NCI-H1105 (cell line): ENCODE results near the gene LYRM4.

Source experiments
- DNase-seq: peaks from one replicate; lab custom pipeline; 2025; lab: John Stamatoyannopoulos, UW

LYRM4 gene

GRCh38 chr6:5260661-5261544 is at the start of gene LYRM4, which contains the start of gene FARS2:
Gene LYRM4 (minus strand): TSS chr6:5260950. CDS start chr6:5260733, 217 bp downstream.
Gene FARS2 (plus strand): TSS chr6:5261513.
- DNase-seq, result peak; percentile 91

DNA sequence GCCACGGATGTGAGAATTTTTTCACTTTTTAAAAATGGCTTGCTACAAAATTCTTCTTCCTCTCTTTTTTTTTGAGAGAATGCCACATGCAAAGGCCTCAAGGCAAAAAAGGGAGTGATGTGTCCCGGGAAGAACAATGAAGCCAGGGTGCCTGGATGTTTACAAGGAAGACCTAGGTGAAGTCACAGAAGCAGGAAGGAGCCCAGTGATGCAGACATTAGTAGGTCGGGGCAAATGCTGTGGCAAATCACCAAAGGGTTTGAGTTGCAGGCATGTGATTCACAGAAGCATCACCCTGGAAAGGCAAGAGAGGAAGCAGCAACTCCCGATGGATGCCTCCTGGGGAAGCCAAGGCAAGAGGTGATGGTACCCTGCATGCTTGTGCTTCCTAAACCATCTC is 47.3 kb upstream of the LYRM4 start:
- DNase-seq, result no peak

- DNase-seq, result no peak
Measured at GRCh38 chr6:5307058-5307457, 46.3 kb upstream of the LYRM4 start.

DNA sequence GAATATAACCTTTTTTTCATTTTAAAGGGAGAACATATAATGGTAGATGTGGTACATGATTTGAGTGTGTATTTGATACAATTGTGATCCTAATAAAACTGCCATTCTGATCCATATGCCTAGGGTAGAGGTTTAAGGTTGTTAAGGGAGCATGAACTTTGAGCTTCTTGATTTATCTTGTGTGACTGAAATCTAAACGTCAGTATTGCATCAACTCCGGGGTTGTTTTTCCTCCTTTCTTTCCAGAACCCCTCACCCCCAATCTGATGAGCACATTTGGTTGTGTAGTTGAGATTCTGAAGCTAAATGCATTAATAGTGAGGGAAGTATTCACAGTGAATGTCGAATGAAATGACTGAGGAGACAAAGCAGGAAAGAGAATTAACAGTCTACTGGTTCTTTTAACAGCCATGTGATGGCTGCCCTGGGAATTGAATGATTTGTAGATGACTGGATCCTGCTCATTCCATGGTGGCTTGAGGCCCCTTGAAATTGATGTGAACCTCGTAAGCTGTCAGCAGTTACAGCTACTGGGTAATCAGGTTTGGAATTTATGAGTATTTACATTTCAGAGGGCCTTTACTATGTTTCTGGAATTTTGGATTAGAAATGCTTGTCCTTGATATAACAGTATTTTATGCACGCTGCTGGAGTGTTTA is 45.3 kb upstream of the LYRM4 start:
- no peak for DNase-seq

DNA sequence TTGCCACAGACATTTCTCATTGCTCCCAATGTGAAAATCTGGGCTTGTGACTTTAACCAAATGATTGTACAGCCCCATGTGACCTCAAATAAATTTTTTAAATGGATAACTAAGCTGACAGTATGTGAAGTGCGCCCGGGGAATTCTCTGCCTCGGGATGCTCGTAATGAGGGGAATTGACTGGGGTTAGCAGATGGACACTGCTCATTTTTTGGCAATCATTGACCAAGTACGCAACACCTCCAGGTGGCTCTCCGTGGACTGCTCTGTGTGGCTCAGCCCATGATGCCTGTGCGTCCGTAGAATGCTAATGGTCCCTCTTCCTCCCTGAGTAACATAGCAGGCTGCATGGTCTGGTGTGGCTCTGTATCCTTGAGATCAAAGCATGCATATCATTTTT is 42.9 kb upstream of the LYRM4 start:
- no peak for DNase-seq

- DNase-seq, result no peak
Measured at GRCh38 chr6:5302995-5303622, 42.4 kb upstream of the LYRM4 start.

GRCh38 chr6:5302220-5302946 is 41.6 kb upstream of the LYRM4 start:
- DNase-seq, result no peak

DNA sequence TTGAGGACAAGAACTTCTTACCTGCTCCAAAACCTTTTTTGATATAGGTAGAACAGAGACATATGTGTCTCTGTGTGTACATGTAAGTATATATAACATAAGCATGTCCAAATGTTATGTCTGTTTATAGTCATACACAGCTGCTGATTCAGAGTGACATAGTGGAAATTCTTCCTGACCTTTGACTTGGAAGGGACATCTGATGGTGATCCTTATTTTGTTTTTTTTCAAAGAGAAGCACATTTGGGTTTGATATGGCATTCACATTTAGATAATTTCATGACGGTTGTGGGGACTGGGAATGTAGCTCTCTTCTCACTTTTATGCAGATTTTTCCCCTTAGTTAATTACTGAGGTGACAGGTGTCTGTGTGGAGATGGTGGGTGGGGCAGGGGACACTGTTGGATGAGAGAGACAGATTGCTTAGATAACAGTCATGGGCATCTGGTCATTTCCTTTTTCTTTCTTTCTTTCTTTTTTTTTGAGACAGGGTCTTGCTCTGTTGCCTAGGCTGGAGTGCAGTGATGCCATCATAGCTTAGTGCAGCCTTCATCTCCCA is 39.5 kb upstream of the LYRM4 start:
- no peak for DNase-seq

DNA sequence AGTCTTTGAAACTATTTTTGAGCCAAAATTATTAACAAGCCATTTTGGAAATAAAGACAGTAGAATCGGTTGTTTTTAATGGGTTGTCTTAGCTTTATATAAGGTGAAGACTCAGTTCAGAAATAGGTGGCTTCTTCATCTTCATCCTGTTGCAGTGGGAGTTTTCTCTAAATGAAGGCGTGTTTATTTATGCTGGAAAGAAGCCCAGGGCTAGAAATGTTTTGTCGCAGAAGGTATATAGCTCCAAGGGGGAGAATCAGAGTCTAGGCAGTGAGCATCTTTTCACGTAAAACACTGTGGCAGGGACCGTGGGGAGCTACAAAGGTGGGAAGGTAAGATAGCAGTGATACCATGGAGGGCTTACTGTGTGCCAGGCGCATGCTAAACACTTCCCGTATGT is 34.9 kb upstream of the LYRM4 start:
- DNase-seq, result no peak

DNA sequence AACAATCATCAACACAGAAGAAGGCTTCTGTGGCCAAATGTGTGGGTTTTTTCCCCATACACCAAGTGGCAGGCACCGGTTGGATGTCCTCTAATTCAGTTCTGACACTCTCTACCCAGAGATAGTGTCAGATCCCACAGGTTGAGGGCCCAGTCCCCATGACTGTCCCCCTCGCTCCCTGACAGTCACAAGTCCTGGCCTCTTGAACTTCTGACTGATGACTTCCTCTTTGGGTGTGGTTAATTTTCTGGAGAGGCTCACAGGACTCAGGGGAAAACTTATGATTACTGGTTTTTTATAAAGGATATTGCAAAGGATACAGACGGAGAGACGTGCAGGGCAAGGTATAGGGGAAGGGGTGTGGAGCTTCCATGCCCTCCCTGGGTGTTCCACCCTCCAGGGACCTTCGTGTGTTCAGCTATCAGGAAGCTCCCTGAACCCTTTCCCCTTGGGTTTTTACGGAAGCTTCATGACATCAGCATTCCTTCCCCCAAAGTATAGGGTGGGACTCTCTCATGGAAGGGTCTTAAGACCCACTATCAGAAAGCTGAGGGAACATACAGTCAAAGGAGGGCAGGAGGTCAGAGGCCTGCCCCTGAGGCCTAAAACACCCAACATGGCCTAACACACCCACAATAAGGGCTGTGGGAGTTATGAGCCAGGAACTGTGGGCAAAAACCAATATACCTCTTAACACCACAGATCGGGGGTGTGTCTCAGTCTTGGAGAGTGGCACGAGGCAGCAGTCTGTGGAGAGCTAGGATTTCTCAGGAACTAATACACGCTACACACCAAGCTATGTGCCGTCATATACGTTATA is 33.9 kb upstream of the LYRM4 start:
- DNase-seq, result no peak

DNA sequence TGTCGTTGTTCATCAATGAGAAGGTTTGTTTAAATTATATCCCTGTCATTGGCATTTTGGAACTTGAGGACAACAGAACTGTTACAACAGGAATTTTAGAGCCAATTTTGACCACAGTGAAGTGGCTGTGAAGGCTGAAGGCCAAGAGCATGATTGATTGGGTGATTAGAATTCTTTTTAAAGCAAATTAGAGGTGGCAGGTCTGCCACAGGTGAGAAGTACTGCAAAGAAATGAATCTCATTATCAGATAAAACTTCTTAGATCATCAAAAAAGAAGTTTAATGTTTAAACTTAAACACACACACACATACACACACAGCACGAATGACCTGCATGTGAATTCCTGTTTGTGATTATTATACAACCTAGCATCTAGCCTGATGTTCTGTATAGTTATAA is 32.9 kb upstream of the LYRM4 start:
- no peak for DNase-seq

GRCh38 chr6:5292154-5292553 is 31.4 kb upstream of the LYRM4 start:
- no peak for DNase-seq

GRCh38 chr6:5290500-5290899 is 29.8 kb upstream of the LYRM4 start:
- no peak for DNase-seq

GRCh38 chr6:5290097-5290496 is 29.3 kb upstream of the LYRM4 start:
- DNase-seq, result no peak

DNA sequence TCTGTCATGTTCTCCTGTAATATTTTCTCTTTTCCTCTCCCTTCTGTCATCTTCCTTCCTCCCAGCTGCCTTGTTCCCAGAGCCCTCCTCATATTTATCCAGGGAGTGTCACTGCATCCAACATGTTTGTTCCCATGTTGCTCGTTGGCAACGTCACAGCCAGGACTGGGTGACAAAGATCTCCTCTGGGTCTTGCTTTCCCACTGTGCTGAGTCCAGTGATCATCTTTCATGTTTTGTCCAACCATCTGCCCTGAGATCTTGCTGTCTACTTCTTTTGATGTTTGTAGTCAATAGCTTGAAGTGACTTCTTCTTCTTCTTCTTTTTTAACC is 27.2 kb upstream of the LYRM4 start:
- no peak for DNase-seq

DNA sequence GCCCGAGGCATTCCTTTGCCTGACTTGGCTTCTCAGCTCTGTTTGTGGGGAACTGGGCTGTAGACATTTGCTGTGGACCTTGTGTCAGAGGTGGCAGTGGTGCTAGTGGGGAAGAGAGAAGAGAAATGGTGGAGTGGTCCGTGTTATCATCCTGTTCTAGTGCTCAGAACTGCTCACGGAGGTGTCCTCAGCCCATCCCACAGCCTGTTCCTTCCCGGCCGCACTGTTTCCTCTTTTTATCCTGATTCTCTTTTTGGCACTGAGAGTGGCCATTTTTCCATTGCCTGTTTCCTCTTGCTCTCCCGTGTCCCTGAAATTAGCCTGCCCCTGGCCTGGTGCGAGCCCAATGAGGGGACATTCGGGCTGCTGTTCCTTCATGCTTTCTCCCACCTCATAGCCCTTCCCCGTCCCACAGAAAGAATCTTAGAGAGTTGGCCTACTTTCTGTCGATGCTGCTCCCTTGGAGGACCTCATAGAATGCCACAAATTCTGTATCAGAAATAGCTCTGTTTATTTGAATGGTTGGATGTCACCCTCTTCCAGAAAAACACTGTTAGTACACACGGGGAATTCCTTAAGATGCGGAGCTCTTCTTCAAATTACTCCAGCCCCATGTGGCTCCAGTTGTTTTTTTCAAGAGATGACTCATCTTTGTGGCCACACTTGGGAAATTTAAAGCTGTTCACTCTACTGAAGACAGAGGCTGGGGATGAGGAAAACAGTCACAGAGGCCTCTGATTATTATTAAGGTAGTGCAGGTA is 26.6 kb upstream of the LYRM4 start:
- DNase-seq, result no peak

GRCh38 chr6:5286780-5287179 is 26.0 kb upstream of the LYRM4 start:
- DNase-seq, result no peak

GRCh38 chr6:5285526-5285925 is 24.8 kb upstream of the LYRM4 start:
- no peak for DNase-seq

DNA sequence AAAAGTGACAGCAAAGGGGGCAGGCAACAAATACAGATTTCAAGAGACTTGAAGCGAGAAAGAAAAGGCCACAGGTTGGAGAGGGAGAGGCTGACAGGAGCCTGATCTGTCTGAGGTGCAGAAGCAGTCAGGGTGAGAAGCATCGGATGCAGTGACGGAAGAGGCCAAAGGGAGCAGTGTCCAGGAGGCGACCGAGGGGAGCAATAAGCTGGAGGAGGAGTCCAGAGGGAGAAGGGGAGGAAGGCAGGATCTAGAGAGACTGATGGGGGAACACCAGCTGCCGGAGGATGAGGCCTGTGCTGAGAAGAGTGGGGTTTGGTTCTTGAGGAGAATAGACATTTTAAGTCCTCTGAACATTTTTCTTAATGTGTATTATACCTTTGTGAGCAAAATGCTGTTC is 24.3 kb upstream of the LYRM4 start:
- no peak for DNase-seq

GRCh38 chr6:5282191-5282623 is 21.5 kb upstream of the LYRM4 start:
- DNase-seq, result no peak
